Measurements from ENCODE around the gene PEBP1. TPM values are rescaled to one million over a fixed set of nuclear protein-coding genes. Genes with fewer than 3 reads are reported as not detected.

Gene PEBP1
- total RNA-seq, 1 donor from 2014 or later = 216 TPM

DNA sequence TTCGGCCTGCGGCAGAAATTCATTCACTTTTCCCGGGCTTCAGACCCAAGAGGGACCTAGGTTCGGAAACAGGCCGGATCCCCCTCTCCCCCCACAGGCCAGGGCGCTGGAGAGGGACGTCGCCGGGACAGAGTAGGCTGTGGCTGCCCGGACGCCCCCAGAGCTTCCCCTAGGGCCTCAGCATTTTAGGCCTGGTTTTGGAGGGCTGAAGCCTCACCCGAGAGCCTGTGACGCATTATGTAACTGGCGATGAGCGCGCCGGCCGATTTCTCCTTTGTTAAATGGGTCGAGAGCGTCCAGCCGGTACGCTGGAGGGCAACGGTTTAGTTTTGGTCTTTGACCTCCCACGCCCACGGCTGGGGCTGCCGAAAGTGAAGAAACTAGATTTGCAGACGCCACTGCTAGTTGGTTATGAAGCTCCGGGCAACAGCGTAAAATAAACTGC, 657 bp downstream of the PEBP1 start:
- TF ChIP-seq, protein P1, sequence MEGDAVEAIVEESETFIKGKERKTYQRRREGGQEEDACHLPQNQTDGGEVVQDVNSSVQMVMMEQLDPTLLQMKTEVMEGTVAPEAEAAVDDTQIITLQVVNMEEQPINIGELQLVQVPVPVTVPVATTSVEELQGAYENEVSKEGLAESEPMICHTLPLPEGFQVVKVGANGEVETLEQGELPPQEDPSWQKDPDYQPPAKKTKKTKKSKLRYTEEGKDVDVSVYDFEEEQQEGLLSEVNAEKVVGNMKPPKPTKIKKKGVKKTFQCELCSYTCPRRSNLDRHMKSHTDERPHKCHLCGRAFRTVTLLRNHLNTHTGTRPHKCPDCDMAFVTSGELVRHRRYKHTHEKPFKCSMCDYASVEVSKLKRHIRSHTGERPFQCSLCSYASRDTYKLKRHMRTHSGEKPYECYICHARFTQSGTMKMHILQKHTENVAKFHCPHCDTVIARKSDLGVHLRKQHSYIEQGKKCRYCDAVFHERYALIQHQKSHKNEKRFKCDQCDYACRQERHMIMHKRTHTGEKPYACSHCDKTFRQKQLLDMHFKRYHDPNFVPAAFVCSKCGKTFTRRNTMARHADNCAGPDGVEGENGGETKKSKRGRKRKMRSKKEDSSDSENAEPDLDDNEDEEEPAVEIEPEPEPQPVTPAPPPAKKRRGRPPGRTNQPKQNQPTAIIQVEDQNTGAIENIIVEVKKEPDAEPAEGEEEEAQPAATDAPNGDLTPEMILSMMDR (IDR thresholded peaks at IDR 0.05) = no peak
- Mint-ChIP-seq H3K9me3 (ENCODE audit: unreplicated experiment) (no peaks in the 10 kb centered on the region), H3K27me3 (ENCODE audit: unreplicated experiment) (no peaks in the 10 kb centered on the region), H3K4me1 (ENCODE audit: unreplicated experiment) (peaks cover 47% of the 10 kb centered on the region), H3K36me3 (ENCODE audit: unreplicated experiment) (peaks cover 21% of the 10 kb centered on the region), H3K27ac (ENCODE audit: unreplicated experiment) (peak overlapping the region; percentile 79), H3K4me3 (ENCODE audit: unreplicated experiment) (peak overlapping the region; percentile 97)
- no peak for DNase-seq (ENCODE audit: extremely low spot score, unreplicated experiment)

DNA sequence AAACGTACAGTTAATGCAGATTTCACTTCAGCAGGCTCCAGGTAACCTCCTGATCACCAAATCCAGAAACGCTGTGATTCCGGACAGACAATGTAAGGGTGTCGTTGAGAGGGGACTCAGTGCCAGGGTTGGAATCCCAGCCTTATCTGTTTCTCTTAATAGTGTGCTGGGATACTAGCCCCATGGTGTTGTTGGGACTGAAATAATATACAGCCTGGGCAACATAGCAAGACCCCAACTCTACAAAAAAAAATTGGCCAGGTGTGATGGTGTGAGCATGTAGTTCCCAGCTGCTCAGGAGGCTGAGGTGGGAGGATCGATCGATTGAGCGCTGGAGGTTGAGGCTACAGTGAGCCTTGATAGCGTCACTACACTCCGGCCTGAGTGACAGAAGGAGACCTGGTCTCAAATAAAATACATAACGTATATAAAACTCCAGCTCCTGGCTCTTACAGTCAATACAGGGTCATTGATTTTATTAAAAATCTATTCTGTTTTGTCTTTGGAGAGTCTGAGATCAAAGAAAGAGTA, 1.3 kb downstream of the PEBP1 start:
- TF ChIP-seq, protein P1 (IDR thresholded peaks at IDR 0.05) = no peak
- no peaks in the 10 kb centered on the region for H3K9me3 Mint-ChIP-seq (ENCODE audit: unreplicated experiment)
- peaks cover 24% of the 10 kb centered on the region for H3K36me3 Mint-ChIP-seq (ENCODE audit: unreplicated experiment)
- no peaks in the 10 kb centered on the region for H3K27me3 Mint-ChIP-seq (ENCODE audit: unreplicated experiment)
- peak overlapping the region; percentile 79 for H3K27ac Mint-ChIP-seq (ENCODE audit: unreplicated experiment)
- DNase-seq (ENCODE audit: extremely low spot score, unreplicated experiment) = no peak
- peaks cover 41% of the 10 kb centered on the region for H3K4me1 Mint-ChIP-seq (ENCODE audit: unreplicated experiment)
- peak overlapping the region; percentile 97 for H3K4me3 Mint-ChIP-seq (ENCODE audit: unreplicated experiment)

DNA sequence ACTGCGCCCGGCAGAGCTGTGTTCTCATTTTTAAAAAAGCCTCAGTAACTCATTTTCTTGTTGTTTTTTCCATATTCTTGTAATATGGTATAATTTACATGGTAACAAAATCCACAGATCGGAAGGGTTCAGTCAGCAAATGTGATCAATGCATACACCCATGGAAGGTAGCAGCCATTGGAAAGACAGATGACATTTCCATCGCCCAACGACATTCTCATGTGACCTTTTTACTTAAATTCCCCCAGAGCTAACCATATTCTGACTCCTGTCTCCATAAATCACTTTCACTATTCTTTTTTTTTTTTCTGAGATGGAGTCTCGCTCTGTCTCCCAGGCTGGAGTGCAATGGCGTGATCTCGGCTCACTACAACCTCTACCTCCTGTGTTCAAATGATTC, 4.9 kb downstream of the PEBP1 start:
- TF ChIP-seq, protein P1 (IDR thresholded peaks at IDR 0.05) = no peak
- Mint-ChIP-seq H3K27ac (ENCODE audit: unreplicated experiment) (no peak overlapping the region), H3K36me3 (ENCODE audit: unreplicated experiment) (peaks cover 48% of the 10 kb centered on the region), H3K4me3 (ENCODE audit: unreplicated experiment) (no peak overlapping the region), H3K27me3 (ENCODE audit: unreplicated experiment) (no peaks in the 10 kb centered on the region), H3K4me1 (ENCODE audit: unreplicated experiment) (peaks cover 30% of the 10 kb centered on the region), H3K9me3 (ENCODE audit: unreplicated experiment) (no peaks in the 10 kb centered on the region)
- no peak for DNase-seq (ENCODE audit: extremely low spot score, unreplicated experiment)

DNA sequence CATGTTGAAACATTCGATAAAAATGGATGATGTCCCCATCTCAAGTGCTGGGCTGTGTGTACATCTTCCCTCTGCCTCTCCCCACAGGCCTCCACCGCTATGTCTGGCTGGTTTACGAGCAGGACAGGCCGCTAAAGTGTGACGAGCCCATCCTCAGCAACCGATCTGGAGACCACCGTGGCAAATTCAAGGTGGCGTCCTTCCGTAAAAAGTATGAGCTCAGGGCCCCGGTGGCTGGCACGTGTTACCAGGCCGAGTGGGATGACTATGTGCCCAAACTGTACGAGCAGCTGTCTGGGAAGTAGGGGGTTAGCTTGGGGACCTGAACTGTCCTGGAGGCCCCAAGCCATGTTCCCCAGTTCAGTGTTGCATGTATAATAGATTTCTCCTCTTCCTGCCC, 8.6 kb downstream of the PEBP1 start:
- peak; percentile 49 for DNase-seq (ENCODE audit: extremely low spot score, unreplicated experiment)
- H3K27me3 Mint-ChIP-seq (ENCODE audit: unreplicated experiment) = no peaks in the 10 kb centered on the region
- no peak overlapping the region for H3K4me3 Mint-ChIP-seq (ENCODE audit: unreplicated experiment)
- H3K9me3 Mint-ChIP-seq (ENCODE audit: unreplicated experiment) = no peaks in the 10 kb centered on the region
- H3K36me3 Mint-ChIP-seq (ENCODE audit: unreplicated experiment) = peaks cover 52% of the 10 kb centered on the region
- TF ChIP-seq, protein P1 (IDR thresholded peaks at IDR 0.05) = no peak
- no peak overlapping the region for H3K27ac Mint-ChIP-seq (ENCODE audit: unreplicated experiment)
- peaks cover 3% of the 10 kb centered on the region for H3K4me1 Mint-ChIP-seq (ENCODE audit: unreplicated experiment)

DNA sequence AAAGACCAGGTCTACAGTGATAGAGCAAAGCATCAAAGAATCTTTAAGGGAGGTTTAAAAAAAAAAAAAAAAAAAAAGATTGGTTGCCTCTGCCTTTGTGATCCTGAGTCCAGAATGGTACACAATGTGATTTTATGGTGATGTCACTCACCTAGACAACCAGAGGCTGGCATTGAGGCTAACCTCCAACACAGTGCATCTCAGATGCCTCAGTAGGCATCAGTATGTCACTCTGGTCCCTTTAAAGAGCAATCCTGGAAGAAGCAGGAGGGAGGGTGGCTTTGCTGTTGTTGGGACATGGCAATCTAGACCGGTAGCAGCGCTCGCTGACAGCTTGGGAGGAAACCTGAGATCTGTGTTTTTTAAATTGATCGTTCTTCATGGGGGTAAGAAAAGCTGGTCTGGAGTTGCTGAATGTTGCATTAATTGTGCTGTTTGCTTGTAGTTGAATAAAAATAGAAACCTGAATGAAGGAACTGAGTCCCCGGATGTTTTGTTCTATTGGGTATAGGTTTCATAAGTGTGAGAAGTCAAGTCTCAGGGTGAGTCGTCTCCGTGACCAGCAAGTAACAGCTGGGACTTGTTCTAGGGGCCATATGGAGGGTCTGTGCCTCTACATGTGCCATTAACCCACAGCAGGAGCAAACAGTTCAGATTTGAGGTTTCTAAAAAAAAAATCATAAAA, 9.3 kb downstream of the PEBP1 start:
- H3K4me3 Mint-ChIP-seq (ENCODE audit: unreplicated experiment) = no peak overlapping the region

More for the DNA sequence above, 9.3 kb downstream of the PEBP1 start:
- Mint-ChIP-seq H3K9me3 (ENCODE audit: unreplicated experiment) (no peaks in the 10 kb centered on the region), H3K27me3 (ENCODE audit: unreplicated experiment) (no peaks in the 10 kb centered on the region), H3K4me1 (ENCODE audit: unreplicated experiment) (no peaks in the 10 kb centered on the region), H3K36me3 (ENCODE audit: unreplicated experiment) (peaks cover 45% of the 10 kb centered on the region), H3K27ac (ENCODE audit: unreplicated experiment) (peak overlapping the region; percentile 21)
- DNase-seq (ENCODE audit: extremely low spot score, unreplicated experiment) = peak; percentile 38
- TF ChIP-seq, protein P1 (IDR thresholded peaks at IDR 0.05) = no peak
